Pancreas (tissue), 10 donors: ENCODE results near the gene PSTPIP2. TPM values are rescaled to one million over a fixed set of nuclear protein-coding genes. Genes with fewer than 3 reads are reported as not detected.

ENCODE experiments used
- ATAC-seq, 4 donors: fragments of 200-7000 bp; cut with Tn5 transposase; one replicate each; pipeline versions ENCODE4 v1.8.0 to v1.9.1; 2020; ENCODE audit warnings: mild to moderate bottlenecking in 4 of 4, moderate library complexity in 4 of 4
- DNase-seq, 6 donors: peaks; one replicate each; pipeline ENCODE4 v3.0.0-alpha.2; 2020
- FAIRE-seq: peaks from 2 replicates; lab custom pipeline; 2012; peaks lifted over from hg19 to GRCh38; lab: Jason Lieb, UNC
- H3K27ac ChIP-seq, 4 donors: fragments of 200-600 bp; sonication (generic); 1 replicate in 3 of 4; 2 replicates in 1 of 4; pipeline versions ENCODE4 v1.5.0 to v1.8.0; 2020
- H3K27me3 ChIP-seq, 4 donors: fragments of 200-600 bp; one replicate each; pipeline ENCODE4 v1.8.0; 2021
- H3K36me3 ChIP-seq, 3 donors: fragments of 200-600 bp; sonication (generic) in 1 of 3; one replicate each; pipeline versions ENCODE4 v1.5.0 to v1.8.0; 2020 to 2021
- H3K4me1 ChIP-seq, 3 donors: fragments of 200-600 bp; one replicate each; pipeline ENCODE4 v1.8.0; 2021
- H3K4me3 ChIP-seq, 4 donors: fragments of 200-600 bp; sonication (generic) in 2 of 4; one replicate each; pipeline versions ENCODE4 v1.5.0 to v1.8.0; 2020 to 2021
- H3K9me3 ChIP-seq, 4 donors: fragments of 200-600 bp; one replicate each; pipeline ENCODE4 v1.8.0; 2021
- CTCF ChIP-seq, 4 donors: fragments of 200-600 bp; sonication (generic) in 3 of 4; IDR thresholded peaks; one replicate each; pipeline versions ENCODE4 v1.5.0 to v1.8.0; 2021; ENCODE audit warnings: antibody characterized with exemption in 4 of 4
- WGBS, 2 donors: extraction: QIAGEN DNeasy Blood & Tissue Kit; methylation state at CpG; one replicate each; pipeline ENCODE4 v1.1.7; 2013; 5-methylcytosine and 5-hydroxymethylcytosine counted together
- intact Hi-C, 3 donors: fragments of 100-400 bp; cut with DNase I; formaldehyde crosslinking; loops; one replicate each; pipeline versions ENCODE4 v1.11.1 to v1.14.2; 2022
- polyA plus RNA-seq, 2 donors: library from polyadenylated mRNA; stranded (reverse); fragments of 200-250 nt; gene quantifications; one replicate each; pipeline ENCODE4 v1.2.3, GENCODE V29; 2013
- total RNA-seq, 6 donors: library from RNA; stranded (reverse); fragmentation: NEBNext Ultra II Directional in 4 of 6; extraction: Animal tissue kit (Norgen Biotek cat#: 25700) in 4 of 6; gene quantifications; one replicate each; pipeline versions ENCODE4 v1.2.1 to v1.2.4, GENCODE V29; 2021 to 2023
- donor health status: healthy with polysubstance abuse.
- donor health status: DM: no; HTN: no; CAD: no; lungs with moderate emphysema.
- donor health status: DM: no; HTN: no; CAD: no.
- donor health status: control.
- donor health status: control.
- donor health status: Bipolar disorder and iron deficiency.
- donor health status: DM: yes; HTN: yes; CAD: no.
- donor health status: DM: no; HTN: no; CAD: no.
- donor health status: DM: no; HTN: no; CAD: no.
- donor health status: DM: yes; HTN: yes; CAD: no.

PSTPIP2 gene
- total and polyA plus RNA-seq, 8 donors, result 2.0 to 8.5 (median 2.4) TPM

- intact Hi-C loops, result no loop called here
- DNase-seq (no peak), ATAC-seq (no peak), FAIRE-seq (no peak)
- H3K27ac ChIP-seq, result no peak overlapping the region
- H3K9me3 ChIP-seq, result no peaks in the 10 kb centered on the region
- 60 to 61% methylated on average over 2 of the region's 2 CpGs for WGBS, 2 donors
- H3K27me3 ChIP-seq, result no peaks in the 10 kb centered on the region
- TF ChIP-seq CTCF (IDR thresholded peaks at IDR 0.05), result no peak
- peaks cover 0 to 11% (median 0%) of the 10 kb centered on the region in 3 donors for H3K4me1 ChIP-seq
- no peaks in the 10 kb centered on the region for H3K36me3 ChIP-seq
- no peak overlapping the region for H3K4me3 ChIP-seq
Measured at GRCh38 chr18:45980229-45980628, 91.8 kb downstream of the PSTPIP2 start.

DNA sequence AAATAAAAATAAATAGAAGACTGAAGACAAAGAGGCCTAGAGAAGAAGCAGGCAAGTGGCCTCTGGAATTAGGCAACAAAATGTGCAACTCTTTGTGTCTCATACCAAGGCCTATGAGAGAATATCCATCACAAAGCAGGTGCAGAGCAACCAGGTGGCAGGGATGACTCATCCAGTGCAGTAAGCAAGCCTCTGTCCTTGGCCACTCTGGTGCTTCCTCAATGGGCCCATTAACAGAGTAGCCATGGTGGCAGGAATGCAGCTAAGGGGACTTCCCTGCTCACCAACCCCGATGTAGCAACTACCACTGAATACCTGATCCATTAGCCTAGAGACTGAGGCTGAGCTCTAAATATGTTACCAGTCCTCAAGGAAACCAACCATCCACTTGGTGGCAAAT is 94.0 kb downstream of the PSTPIP2 start:
- FAIRE-seq, result no peak
- Histone ChIP-seq H3K27me3 (no peaks in the 10 kb centered on the region), H3K4me1 (peaks cover 0 to 15% (median 0%) of the 10 kb centered on the region in 3 donors), H3K4me3 (no peak overlapping the region), H3K9me3 (no peaks in the 10 kb centered on the region), H3K36me3 (no peaks in the 10 kb centered on the region), H3K27ac (peak overlapping the region in 3 of 4 donors; percentile 22 to 59 (median 48))
- no peak for TF ChIP-seq CTCF (IDR thresholded peaks at IDR 0.05)
- WGBS, 2 donors, result 41 to 58% methylated on average over 1 of the region's 1 CpG
- ATAC-seq, result peak; percentile 88 to 94 (median 93)
- DNase-seq, result peak in 4 of 6 donors; percentile 59 to 81 (median 75)
- intact Hi-C loops, result loop anchor here in 1 of 3 donors (10.0 kb wide), 2 partner anchors 97 to 283 kb away; partner anchors contain the start of gene PSTPIP2

- no peaks in the 10 kb centered on the region for H3K9me3 ChIP-seq
- FAIRE-seq (no peak), DNase-seq (no peak), ATAC-seq (no peak)
- H3K4me1 ChIP-seq, result peaks cover 0 to 15% (median 0%) of the 10 kb centered on the region in 3 donors
- WGBS, 2 donors, result 84 to 96% methylated on average over 5 of the region's 5 CpGs
- no peaks in the 10 kb centered on the region for H3K27me3 ChIP-seq
- H3K36me3 ChIP-seq, result no peaks in the 10 kb centered on the region
- no peak overlapping the region for H3K27ac ChIP-seq
- TF ChIP-seq CTCF (IDR thresholded peaks at IDR 0.05), result no peak
- intact Hi-C loops, result loop anchor here in 1 of 3 donors (10.0 kb wide), 2 partner anchors 98 to 282 kb away; partner anchors contain the start of gene PSTPIP2
- H3K4me3 ChIP-seq, result no peak overlapping the region
Measured at GRCh38 chr18:45976974-45977373, 95.1 kb downstream of the PSTPIP2 start.

DNA sequence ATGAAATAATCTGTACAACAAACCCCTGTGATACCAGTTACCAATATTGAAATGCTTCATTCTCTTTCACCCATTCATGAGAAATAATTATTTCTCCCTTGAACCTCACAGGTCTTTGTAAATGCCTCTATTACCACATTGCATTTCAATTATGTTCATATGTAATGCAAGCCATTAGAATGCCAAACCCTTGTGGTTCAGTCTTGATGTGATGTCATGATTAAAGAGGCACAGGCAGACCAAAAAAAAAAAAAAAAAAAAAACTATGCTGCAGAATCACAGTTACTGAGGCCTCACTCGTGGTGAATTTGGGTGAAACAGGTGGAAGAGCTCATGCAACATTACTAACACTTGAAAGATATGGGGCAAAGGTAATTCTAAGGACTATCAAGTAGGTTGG is 95.5 kb downstream of the PSTPIP2 start:
- no peaks in the 10 kb centered on the region for H3K27me3 ChIP-seq
- WGBS, 2 donors, result 24 to 28% methylated on average over 1 of the region's 1 CpG
- no peak for ATAC-seq
- H3K4me1 ChIP-seq, result peaks cover 0 to 15% (median 0%) of the 10 kb centered on the region in 3 donors
- no peak overlapping the region for H3K27ac ChIP-seq
- FAIRE-seq, result no peak
- intact Hi-C loops, result loop anchor here in 1 of 3 donors (10.0 kb wide), 2 partner anchors 98 to 282 kb away; partner anchors contain the start of gene PSTPIP2
- no peaks in the 10 kb centered on the region for H3K9me3 ChIP-seq
- no peak for DNase-seq
- H3K4me3 ChIP-seq, result no peak overlapping the region
- no peaks in the 10 kb centered on the region for H3K36me3 ChIP-seq
- no peak for TF ChIP-seq CTCF (IDR thresholded peaks at IDR 0.05)

DNA sequence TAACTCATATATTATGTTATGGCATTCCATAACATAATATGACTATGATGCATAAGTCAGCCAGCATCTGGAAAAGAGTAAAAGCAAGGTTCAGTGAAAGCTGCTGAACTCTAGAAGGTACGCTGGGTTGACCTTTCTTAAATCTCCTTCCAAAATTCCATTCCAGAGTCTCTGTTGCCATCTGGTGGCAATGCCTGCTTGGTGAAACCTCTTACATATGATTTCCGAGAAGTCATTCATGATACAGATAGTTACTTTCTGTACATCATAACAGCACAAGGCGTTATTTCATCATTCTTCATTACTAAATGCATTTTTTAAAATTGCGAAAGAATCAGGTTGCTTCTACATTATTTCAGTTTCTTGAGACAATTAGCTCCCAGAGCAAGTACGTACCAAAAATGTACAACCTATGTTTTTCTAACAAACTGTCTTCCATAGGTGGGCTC is 97.9 kb downstream of the PSTPIP2 start:
- ATAC-seq (peak; percentile 61 to 86 (median 81)), DNase-seq (peak in 3 of 6 donors; percentile 38 to 61 (median 49)), FAIRE-seq (peak; percentile 63)
- Histone ChIP-seq H3K27ac (no peak overlapping the region), H3K4me3 (no peak overlapping the region), H3K36me3 (no peaks in the 10 kb centered on the region), H3K27me3 (no peaks in the 10 kb centered on the region), H3K9me3 (no peaks in the 10 kb centered on the region), H3K4me1 (peaks cover 0 to 15% (median 0%) of the 10 kb centered on the region in 3 donors)
- intact Hi-C loops, result loop anchor here in 2 of 3 donors (5.0 to 10.0 kb wide), 3 partner anchors 101 to 282 kb away; partner anchors contain the start of gene PSTPIP2 (in 1 of the 2)
- WGBS, 2 donors, result 19 to 23% methylated on average over 5 of the region's 5 CpGs
- peak; percentile 36 to 62 (median 52) for TF ChIP-seq CTCF (IDR thresholded peaks at IDR 0.05)
